Stomach smooth muscle (tissue), 2 donors: ENCODE results near the gene SOCS7.
A peak's percentile ranks its signal among the peaks of the same experiment; 100 is the strongest.

Source experiments
- H3K27ac ChIP-seq: one replicate; pipeline ENCODE4 v1.7.0; 2013; ENCODE audit warnings: mild to moderate bottlenecking, low read length, inconsistent platforms
- H3K27me3 ChIP-seq, 2 donors: one replicate each; pipeline ENCODE4 v1.7.0; 2013; ENCODE audit warnings: low read length in 2 of 2; ENCODE audit not compliant: insufficient read depth in 2 of 2, control insufficient read depth in 1 of 2
- H3K36me3 ChIP-seq, 2 donors: one replicate each; pipeline ENCODE4 v1.7.0; 2013; ENCODE audit warnings: low read length in 2 of 2; ENCODE audit not compliant: control insufficient read depth in 2 of 2, insufficient read depth in 2 of 2
- H3K4me1 ChIP-seq: one replicate; pipeline ENCODE4 v1.7.0; 2013; ENCODE audit warnings: low read length; ENCODE audit not compliant: control insufficient read depth, insufficient read depth
- H3K4me3 ChIP-seq, 2 donors: one replicate each; pipeline ENCODE4 v1.7.0; 2013; ENCODE audit warnings: low read length in 2 of 2
- H3K9ac ChIP-seq, 2 donors: one replicate each; pipeline ENCODE4 v1.7.0; 2013; ENCODE audit warnings: low read length in 2 of 2, mild to moderate bottlenecking in 1 of 2
- H3K9me3 ChIP-seq, 2 donors: one replicate each; pipeline ENCODE4 v1.7.0; 2013; ENCODE audit warnings: low read length in 2 of 2; ENCODE audit not compliant: control insufficient read depth in 2 of 2
- donor health status: healthy.
- donor health status: Pancreatic carcinoma.

Gene SOCS7

DNA sequence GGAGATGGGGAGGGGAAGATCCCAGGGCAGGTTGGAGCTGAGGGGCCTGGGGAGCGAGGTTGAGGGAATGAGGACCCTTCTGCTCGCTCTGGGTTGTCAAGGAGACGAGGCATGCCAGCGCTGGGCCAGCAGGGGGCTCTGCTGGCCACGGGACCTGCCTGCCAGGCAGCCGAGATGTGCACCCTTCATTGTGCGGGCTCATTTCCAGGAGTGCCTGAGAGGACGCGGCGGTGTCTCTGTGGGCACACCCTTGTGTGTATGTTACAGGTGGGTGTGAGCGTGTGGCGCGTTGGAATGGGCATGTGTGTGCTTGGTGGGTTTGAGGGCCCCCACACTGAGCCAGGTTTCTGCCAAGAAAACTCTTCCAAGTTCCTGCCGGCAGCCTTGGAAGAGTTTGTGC is 92.5 kb downstream of the SOCS7 start:
- Histone ChIP-seq H3K9ac (no peak overlapping the region), H3K27ac (no peak overlapping the region), H3K36me3 (no peaks in the 10 kb centered on the region), H3K4me3 (peak overlapping the region; percentile 47 to 50), H3K9me3 (no peaks in the 10 kb centered on the region), H3K27me3 (no peaks in the 10 kb centered on the region), H3K4me1 (peaks cover 45% of the 10 kb centered on the region)

DNA sequence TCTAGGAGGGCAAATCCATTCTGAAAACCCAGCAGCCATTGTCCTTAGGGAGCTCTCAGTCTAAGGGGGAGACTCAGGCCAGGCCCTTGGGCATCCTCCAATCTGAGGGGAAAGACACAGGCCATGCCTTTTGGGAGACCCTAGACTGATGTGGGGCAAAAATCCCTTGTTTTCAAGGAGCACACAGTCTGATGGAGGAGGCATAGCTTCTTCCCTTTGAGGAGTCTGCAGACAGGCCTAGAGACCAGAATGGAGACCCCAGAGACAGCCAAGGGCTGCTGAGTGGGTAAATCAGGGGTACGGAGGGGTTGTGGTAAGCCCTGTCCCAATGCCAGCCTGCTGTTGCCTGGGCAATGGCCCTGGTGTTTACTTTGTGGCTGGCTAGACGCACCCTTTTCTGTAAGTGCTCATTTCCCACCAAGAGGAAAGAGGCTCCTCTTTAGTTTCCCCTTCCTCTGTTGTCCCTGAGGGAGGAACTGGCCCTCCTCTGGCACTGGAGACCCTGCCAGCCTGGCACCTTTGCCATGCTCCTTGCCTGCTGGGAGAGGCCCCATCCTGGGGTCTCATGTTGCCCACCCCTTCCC is 96.0 kb downstream of the SOCS7 start:
- no peaks in the 10 kb centered on the region for H3K9me3 ChIP-seq
- peak overlapping the region in 1 of 2 donors; percentile 29 for H3K9ac ChIP-seq
- H3K4me1 ChIP-seq: peaks cover 46% of the 10 kb centered on the region
- no peaks in the 10 kb centered on the region for H3K27me3 ChIP-seq
- H3K4me3 ChIP-seq: no peak overlapping the region
- no peak overlapping the region for H3K27ac ChIP-seq
- no peaks in the 10 kb centered on the region for H3K36me3 ChIP-seq

DNA sequence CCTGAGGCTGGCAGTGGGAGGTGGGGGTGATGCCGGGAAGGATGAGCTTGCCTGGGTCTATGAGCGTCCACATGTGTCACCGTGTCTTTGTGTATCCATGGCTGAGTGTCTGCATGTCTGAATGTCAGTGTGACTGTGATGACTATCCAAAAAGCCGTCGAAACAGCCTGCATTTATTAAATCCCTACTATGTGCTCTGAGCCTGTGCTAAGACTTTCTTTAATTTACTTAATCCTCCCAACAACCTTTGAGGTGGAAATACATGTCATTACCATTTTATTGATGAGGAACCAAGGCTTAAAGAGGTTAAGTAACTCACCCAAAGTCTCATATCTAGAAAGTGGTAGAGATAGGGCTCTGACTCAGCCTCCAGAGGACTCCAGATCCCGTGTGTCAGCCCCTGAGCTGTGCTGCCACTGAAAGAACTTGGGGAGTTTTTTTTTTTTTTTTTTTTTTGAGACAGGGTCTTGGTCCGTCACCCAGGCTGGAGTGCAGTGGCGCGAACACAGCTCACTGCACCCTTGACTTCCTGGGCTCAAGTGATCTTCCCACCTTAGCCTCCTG is 96.6 kb downstream of the SOCS7 start:
- peaks cover 46% of the 10 kb centered on the region for H3K4me1 ChIP-seq
- no peak overlapping the region for H3K27ac ChIP-seq
- no peak overlapping the region for H3K9ac ChIP-seq

DNA sequence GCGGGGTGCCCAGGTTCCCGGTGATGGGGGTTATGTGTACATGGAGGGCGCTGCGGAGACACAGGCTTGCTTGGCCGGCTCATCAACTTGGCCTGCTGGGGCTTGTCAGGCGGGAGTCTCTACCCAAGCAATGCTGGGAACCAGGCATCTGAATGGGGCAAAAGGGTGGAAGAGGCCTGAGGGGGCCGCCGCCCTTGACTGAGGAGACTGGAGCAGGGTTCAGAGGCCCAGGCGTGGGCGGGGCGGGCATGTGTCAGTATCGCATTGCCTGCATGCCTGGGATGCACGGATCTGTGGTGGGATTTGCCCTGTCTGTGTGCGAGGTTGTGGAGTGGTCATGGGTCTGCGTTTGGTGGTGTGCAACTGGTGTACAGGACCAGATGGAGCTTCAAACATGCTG is 97.7 kb downstream of the SOCS7 start:
- Histone ChIP-seq H3K4me1 (peaks cover 42% of the 10 kb centered on the region), H3K9ac (no peak overlapping the region), H3K4me3 (no peak overlapping the region), H3K27ac (no peak overlapping the region), H3K27me3 (no peaks in the 10 kb centered on the region), H3K9me3 (no peaks in the 10 kb centered on the region), H3K36me3 (no peaks in the 10 kb centered on the region)

More for the DNA sequence above, 96.6 kb downstream of the SOCS7 start:
- H3K9me3 ChIP-seq: no peaks in the 10 kb centered on the region
- no peaks in the 10 kb centered on the region for H3K27me3 ChIP-seq
- no peak overlapping the region for H3K4me3 ChIP-seq
- H3K36me3 ChIP-seq: no peaks in the 10 kb centered on the region

DNA sequence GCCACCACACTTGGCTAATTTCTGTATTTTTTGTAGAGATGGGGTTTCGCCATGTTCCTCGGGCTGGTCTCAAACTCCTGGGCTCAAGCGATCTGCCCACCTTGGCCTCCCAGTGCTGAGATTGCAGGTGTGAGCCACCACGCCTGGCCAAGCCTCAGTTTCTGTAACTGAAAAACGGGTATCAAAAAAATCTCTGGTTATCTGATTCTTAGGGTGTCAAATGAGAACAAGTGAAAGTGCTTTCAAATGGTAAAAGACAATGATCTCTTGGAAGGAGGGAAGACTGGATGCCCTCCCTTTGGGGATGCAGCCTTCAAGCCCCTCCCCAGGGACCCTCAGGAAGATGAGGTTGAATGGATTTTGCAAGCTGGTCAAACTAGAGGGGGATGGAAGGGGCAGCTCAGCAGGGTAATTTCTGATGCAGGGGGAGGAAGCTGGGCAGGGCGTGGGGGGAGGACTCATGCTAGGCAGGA is 98.9 kb downstream of the SOCS7 start:
- Histone ChIP-seq H3K4me1 (peaks cover 51% of the 10 kb centered on the region), H3K4me3 (no peak overlapping the region), H3K27me3 (no peaks in the 10 kb centered on the region), H3K27ac (no peak overlapping the region), H3K36me3 (no peaks in the 10 kb centered on the region), H3K9ac (peak overlapping the region in 1 of 2 donors; percentile 22), H3K9me3 (no peaks in the 10 kb centered on the region)

DNA sequence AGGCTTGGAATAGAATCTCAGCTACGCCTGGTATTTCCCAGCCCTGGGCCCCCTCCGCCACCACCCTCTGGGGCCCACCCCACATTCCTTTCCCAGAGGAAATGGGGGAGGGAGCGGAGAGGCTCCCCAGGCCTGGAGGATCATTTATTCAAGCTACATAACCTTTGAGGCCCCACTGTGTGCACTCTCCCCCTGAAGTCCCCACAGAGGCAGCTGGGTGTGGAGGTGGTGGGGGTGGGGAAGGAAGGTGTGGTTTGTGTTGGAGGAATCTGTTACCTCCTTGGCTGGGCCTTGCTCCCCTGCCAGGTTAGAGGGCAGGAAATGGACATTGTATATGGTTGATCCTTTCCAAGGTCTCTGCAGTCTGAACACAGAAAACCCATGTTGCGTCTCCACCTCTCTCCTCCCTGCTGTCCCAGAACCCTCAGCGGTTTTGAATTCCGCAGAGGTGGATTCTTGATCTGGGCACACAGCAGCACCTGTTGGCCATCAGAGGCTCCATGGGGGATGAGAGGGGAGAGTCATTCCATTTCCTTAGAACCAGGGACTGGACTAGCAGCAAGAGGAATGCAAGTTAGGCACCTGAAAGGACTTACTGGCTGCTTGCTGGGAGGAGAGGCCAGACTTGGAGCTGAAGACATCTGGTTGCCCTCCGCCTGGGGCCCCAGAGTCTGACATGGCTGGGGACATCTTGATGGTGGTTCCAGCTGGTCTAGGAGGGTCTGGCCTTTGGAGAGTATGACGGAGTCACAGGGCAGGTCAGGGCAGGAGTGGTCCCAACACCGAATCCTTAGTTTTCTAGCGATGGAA is 99.6 kb downstream of the SOCS7 start:
- H3K27me3 ChIP-seq: no peaks in the 10 kb centered on the region
- H3K4me3 ChIP-seq: peak overlapping the region; percentile 3 to 47
- peaks cover 58% of the 10 kb centered on the region for H3K4me1 ChIP-seq
- no peaks in the 10 kb centered on the region for H3K36me3 ChIP-seq
- peak overlapping the region in 1 of 2 donors; percentile 22 for H3K9ac ChIP-seq
- peak overlapping the region; percentile 60 for H3K27ac ChIP-seq
- H3K9me3 ChIP-seq: no peaks in the 10 kb centered on the region

DNA sequence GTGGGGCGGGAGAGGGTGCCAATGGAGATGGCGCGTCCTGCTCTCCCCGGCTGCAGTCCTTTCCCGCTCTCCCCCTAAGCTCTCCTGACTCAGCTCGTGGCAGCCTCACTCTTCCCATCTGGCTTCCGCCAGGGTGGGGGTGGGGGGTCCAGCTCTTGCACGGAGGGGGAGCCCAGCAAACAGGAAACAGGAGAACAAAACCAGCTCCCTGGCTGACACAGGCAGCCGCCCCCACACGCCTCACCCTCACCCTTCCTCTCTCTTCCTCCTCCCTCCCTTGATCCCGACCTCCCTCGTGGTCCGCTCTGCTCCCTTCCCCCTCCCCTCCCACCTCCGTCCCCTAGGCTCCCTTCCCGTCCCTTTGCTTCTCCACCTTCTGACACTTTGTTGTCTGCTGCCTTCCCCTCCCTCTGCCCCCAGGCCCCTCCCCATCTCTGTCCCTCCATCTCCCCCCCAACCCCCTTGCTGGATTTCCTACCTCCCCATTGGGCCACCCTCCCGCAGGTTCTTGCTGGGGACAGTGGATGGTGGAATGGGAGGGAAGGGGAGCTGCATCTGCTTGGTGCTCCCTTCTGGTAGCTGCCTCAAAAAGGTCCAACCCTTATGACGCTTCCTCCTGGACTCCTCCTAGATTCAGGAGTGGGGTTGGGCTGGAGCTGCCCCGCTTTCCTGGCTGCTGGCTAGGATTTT is 100.3 kb downstream of the SOCS7 start:
- H3K27me3 ChIP-seq: no peaks in the 10 kb centered on the region
- H3K9ac ChIP-seq: peak overlapping the region in 1 of 2 donors; percentile 33
- H3K36me3 ChIP-seq: no peaks in the 10 kb centered on the region
- no peaks in the 10 kb centered on the region for H3K9me3 ChIP-seq
- H3K4me3 ChIP-seq: peak overlapping the region; percentile 3 to 47
- H3K27ac ChIP-seq: peak overlapping the region; percentile 60
- peaks cover 59% of the 10 kb centered on the region for H3K4me1 ChIP-seq

DNA sequence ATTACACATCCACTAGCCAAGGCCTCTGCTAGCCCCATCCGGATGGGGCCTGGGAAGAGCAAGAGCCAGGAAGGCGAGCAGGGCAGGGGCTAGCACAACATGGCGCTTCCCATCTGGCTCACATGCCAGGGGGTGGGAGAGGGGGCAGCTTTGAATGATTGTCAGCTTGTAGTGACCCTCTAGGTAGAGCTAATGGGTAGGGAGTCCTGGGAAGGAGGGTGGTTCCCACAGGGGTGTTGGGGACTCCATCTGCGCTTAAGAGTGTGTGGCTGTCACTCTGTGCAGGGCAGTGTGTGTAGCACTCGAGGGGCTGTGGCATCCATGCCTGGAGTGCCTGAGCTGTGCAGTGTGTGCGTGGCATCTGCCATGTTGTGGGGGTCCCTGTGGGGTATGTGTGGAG is 101.1 kb downstream of the SOCS7 start:
- Histone ChIP-seq H3K27me3 (no peaks in the 10 kb centered on the region), H3K36me3 (no peaks in the 10 kb centered on the region), H3K4me1 (peaks cover 64% of the 10 kb centered on the region), H3K27ac (peak overlapping the region; percentile 60), H3K9ac (no peak overlapping the region), H3K4me3 (peak overlapping the region; percentile 36 to 57), H3K9me3 (no peaks in the 10 kb centered on the region)

DNA sequence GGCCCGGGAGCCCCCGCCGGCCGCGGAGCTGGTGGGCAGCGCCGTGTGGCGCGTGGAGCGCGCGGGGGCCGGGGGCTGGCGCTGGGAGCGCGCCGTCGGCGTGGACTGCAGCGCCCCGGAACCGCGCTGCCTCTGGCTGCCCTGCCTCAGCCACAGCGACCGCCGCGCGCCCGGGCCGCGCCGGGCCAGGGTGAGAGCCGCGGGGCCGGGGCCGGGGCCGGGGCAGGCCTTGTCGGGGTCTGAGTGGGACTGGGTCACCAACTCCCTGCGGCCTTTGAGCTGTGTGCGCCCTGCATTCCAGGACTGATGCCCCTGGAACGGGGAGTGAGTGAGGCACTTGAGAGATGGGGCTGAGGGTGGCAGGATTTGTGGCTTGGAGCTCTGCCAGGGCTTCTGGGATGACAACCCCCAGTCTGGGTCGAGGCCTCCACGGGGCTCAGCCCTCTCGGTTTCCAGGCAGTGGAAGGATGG is 102.3 kb downstream of the SOCS7 start:
- Histone ChIP-seq H3K27ac (peak overlapping the region; percentile 69), H3K4me3 (peak overlapping the region; percentile 46 to 69), H3K4me1 (peaks cover 67% of the 10 kb centered on the region), H3K27me3 (no peaks in the 10 kb centered on the region), H3K9ac (peak overlapping the region; percentile 58), H3K36me3 (peaks cover 3% of the 10 kb centered on the region in 2 donors), H3K9me3 (no peaks in the 10 kb centered on the region)

DNA sequence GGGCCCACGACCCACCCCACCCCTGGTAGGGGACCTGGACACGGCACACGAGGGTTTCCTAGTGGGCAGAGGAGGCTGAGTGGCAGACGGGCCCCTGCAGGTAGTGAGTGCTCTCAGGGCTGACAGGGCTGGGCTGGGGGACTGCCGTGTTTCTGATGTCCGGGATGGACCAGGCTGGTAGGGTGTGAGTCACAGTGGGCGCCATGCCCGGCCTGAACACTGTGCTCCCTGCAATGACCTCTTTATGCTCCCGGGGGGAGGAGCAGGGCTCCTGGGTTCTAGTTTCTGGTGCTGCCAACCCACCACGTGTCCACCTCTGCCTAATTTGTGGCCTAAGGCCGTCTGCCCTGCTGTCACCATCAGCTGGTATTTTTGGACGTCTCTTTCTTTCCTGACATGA is 102.9 kb downstream of the SOCS7 start:
- Histone ChIP-seq H3K4me3 (peak overlapping the region; percentile 46 to 69), H3K4me1 (peaks cover 64% of the 10 kb centered on the region), H3K27ac (peak overlapping the region; percentile 69), H3K27me3 (no peaks in the 10 kb centered on the region), H3K9ac (peak overlapping the region; percentile 58), H3K9me3 (no peaks in the 10 kb centered on the region), H3K36me3 (peaks cover 3 to 8% of the 10 kb centered on the region in 2 donors)
